Measurements from ENCODE around the gene COLEC12. TPM values are rescaled to one million over a fixed set of nuclear protein-coding genes. Genes with fewer than 3 reads are reported as not detected.

The COLEC12 gene
- total RNA-seq, 1 donor from 2014 or later: 11.6 TPM

DNA sequence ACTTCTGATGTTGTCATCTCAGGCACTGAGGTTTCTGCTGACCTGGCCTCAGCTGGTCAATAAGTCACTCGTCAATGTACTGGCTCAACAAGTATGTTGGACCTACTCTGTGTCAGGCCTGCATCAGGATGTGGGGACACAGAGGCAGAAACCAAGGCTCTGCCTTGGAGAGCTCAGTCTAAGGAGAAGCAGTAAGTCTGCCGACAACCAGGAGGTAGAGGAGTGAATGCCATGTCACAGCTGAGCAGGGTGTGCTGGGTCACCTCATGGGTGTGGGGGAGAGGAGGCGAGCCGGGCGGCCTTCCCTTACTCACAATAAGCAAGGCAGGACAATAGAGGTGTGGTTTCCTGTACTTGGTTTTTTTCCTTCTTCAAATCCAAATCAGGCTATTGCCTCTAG, 75.8 kb downstream of the COLEC12 start:
- H3K4me1 ChIP-seq (ENCODE audit: insufficient read depth, low read length): peaks cover 36% of the 10 kb centered on the region
- H3K4me2 ChIP-seq (ENCODE audit: low read length): peak overlapping the region; percentile 21
- no peak overlapping the region for H3K9ac ChIP-seq (ENCODE audit: low read length)
- H3K9me3 Mint-ChIP-seq (ENCODE audit: unreplicated experiment): no peaks in the 10 kb centered on the region
- H3K27ac Mint-ChIP-seq (ENCODE audit: unreplicated experiment): no peak overlapping the region
- peaks cover 48% of the 10 kb centered on the region for H3K4me1 Mint-ChIP-seq (ENCODE audit: low read depth, unreplicated experiment)
- H3K79me2 ChIP-seq (ENCODE audit: insufficient read depth, low read length): no peaks in the 10 kb centered on the region
- H3K36me3 ChIP-seq (ENCODE audit: insufficient read depth, low read length): no peaks in the 10 kb centered on the region
- H3K27me3 Mint-ChIP-seq (ENCODE audit: low read depth, unreplicated experiment): no peaks in the 10 kb centered on the region
- no peak overlapping the region for H3K4me3 ChIP-seq (ENCODE audit: insufficient read depth, low read depth, low read length)
- TF ChIP-seq, protein P1, sequence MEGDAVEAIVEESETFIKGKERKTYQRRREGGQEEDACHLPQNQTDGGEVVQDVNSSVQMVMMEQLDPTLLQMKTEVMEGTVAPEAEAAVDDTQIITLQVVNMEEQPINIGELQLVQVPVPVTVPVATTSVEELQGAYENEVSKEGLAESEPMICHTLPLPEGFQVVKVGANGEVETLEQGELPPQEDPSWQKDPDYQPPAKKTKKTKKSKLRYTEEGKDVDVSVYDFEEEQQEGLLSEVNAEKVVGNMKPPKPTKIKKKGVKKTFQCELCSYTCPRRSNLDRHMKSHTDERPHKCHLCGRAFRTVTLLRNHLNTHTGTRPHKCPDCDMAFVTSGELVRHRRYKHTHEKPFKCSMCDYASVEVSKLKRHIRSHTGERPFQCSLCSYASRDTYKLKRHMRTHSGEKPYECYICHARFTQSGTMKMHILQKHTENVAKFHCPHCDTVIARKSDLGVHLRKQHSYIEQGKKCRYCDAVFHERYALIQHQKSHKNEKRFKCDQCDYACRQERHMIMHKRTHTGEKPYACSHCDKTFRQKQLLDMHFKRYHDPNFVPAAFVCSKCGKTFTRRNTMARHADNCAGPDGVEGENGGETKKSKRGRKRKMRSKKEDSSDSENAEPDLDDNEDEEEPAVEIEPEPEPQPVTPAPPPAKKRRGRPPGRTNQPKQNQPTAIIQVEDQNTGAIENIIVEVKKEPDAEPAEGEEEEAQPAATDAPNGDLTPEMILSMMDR (IDR thresholded peaks at IDR 0.05; ENCODE audit: insufficient read depth, low read depth, low read length): no peak
- TF ChIP-seq EZH2 (IDR thresholded peaks at IDR 0.05; ENCODE audit: insufficient read depth, low read length): no peak
- FAIRE-seq (no peak), DNase-seq (ENCODE audit: low read depth) (no peak)
- no peaks in the 10 kb centered on the region for H4K20me1 ChIP-seq (ENCODE audit: insufficient read depth, low read length)
- H3K27me3 ChIP-seq (ENCODE audit: insufficient read depth, low read length): no peaks in the 10 kb centered on the region
- peak overlapping the region; percentile 16 for H3K27ac ChIP-seq (ENCODE audit: low read depth, low read length)
- H3K4me3 Mint-ChIP-seq (ENCODE audit: unreplicated experiment): no peak overlapping the region
- no peaks in the 10 kb centered on the region for H3K36me3 Mint-ChIP-seq (ENCODE audit: low read depth, unreplicated experiment)
- H2AFZ ChIP-seq (ENCODE audit: low read depth, low read length): no peak overlapping the region
- no peaks in the 10 kb centered on the region for H3K9me3 ChIP-seq (ENCODE audit: insufficient read depth, low read depth, low read length)

DNA sequence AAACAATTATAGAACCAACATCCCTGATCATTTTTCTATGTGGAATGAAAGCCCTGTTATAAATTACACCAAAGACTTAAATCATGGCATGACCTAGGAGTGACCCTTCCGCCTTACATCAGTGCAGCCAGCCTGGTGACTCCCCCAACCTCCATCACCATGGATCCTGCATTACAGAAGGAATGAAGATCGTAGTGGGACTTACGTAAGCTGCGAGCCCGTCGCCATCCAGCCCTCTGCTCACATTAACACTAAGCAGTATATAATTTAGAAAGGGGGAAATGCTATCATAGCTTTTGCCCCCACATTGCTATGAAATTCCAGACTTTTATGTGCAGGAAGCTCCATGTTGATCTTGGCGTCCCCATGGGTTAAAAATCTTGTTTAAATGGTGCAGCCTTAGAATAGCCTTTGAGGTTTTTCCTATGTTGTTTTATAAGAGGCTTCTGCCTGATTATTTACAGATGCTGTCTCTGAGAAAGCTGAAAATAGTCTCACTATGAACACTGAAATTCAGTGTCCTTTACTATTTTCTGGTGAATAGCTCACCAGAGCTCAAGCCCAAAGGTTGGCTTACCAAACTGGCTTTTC, 76.3 kb downstream of the COLEC12 start:
- Mint-ChIP-seq H3K9me3 (ENCODE audit: unreplicated experiment) (no peaks in the 10 kb centered on the region), H3K4me1 (ENCODE audit: low read depth, unreplicated experiment) (peaks cover 51% of the 10 kb centered on the region), H3K4me3 (ENCODE audit: unreplicated experiment) (no peak overlapping the region), H3K36me3 (ENCODE audit: low read depth, unreplicated experiment) (no peaks in the 10 kb centered on the region), H3K27ac (ENCODE audit: unreplicated experiment) (no peak overlapping the region), H3K27me3 (ENCODE audit: low read depth, unreplicated experiment) (no peaks in the 10 kb centered on the region)
- Histone ChIP-seq H2AFZ (ENCODE audit: low read depth, low read length) (no peak overlapping the region), H3K27me3 (ENCODE audit: insufficient read depth, low read length) (no peaks in the 10 kb centered on the region), H3K79me2 (ENCODE audit: insufficient read depth, low read length) (no peaks in the 10 kb centered on the region), H3K9ac (ENCODE audit: low read length) (no peak overlapping the region), H3K36me3 (ENCODE audit: insufficient read depth, low read length) (no peaks in the 10 kb centered on the region), H3K9me3 (ENCODE audit: insufficient read depth, low read depth, low read length) (no peaks in the 10 kb centered on the region), H4K20me1 (ENCODE audit: insufficient read depth, low read length) (no peaks in the 10 kb centered on the region), H3K4me1 (ENCODE audit: insufficient read depth, low read length) (peaks cover 36% of the 10 kb centered on the region), H3K4me2 (ENCODE audit: low read length) (peak overlapping the region; percentile 21), H3K4me3 (ENCODE audit: insufficient read depth, low read depth, low read length) (no peak overlapping the region), H3K27ac (ENCODE audit: low read depth, low read length) (peak overlapping the region; percentile 16)
- no peak for TF ChIP-seq EZH2 (IDR thresholded peaks at IDR 0.05; ENCODE audit: insufficient read depth, low read length)
- TF ChIP-seq, protein P1 (IDR thresholded peaks at IDR 0.05; ENCODE audit: insufficient read depth, low read depth, low read length): no peak
- no peak for DNase-seq (ENCODE audit: low read depth)
- no peak for FAIRE-seq

DNA sequence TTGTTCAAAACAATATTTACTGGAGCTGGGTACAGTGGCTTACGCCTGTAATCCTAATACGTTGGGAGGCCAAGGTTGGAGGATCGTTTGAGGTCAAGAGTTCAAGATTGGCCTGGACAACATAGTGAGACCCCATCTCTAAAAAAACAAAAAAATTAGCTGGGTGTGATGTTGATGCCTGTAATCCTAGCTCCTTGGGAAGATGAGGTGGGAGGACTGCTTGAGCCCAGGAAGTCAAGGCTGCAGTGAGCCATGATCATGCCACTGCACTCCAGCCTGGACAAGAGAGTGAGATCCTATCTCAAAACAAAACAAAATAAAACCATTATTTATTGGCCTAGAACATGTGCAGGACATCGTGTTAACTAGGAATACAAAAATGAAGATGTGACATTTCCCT, 77.5 kb downstream of the COLEC12 start:
- Histone ChIP-seq H3K4me3 (ENCODE audit: insufficient read depth, low read depth, low read length) (no peak overlapping the region), H3K27me3 (ENCODE audit: insufficient read depth, low read length) (no peaks in the 10 kb centered on the region), H3K27ac (ENCODE audit: low read depth, low read length) (no peak overlapping the region), H2AFZ (ENCODE audit: low read depth, low read length) (no peak overlapping the region), H4K20me1 (ENCODE audit: insufficient read depth, low read length) (no peaks in the 10 kb centered on the region), H3K36me3 (ENCODE audit: insufficient read depth, low read length) (no peaks in the 10 kb centered on the region), H3K9ac (ENCODE audit: low read length) (no peak overlapping the region), H3K79me2 (ENCODE audit: insufficient read depth, low read length) (no peaks in the 10 kb centered on the region), H3K4me2 (ENCODE audit: low read length) (no peak overlapping the region), H3K9me3 (ENCODE audit: insufficient read depth, low read depth, low read length) (no peaks in the 10 kb centered on the region), H3K4me1 (ENCODE audit: insufficient read depth, low read length) (peaks cover 36% of the 10 kb centered on the region)
- FAIRE-seq: no peak
- TF ChIP-seq EZH2 (IDR thresholded peaks at IDR 0.05; ENCODE audit: insufficient read depth, low read length): no peak
- TF ChIP-seq, protein P1 (IDR thresholded peaks at IDR 0.05; ENCODE audit: insufficient read depth, low read depth, low read length): no peak
- no peaks in the 10 kb centered on the region for H3K9me3 Mint-ChIP-seq (ENCODE audit: unreplicated experiment)
- no peaks in the 10 kb centered on the region for H3K36me3 Mint-ChIP-seq (ENCODE audit: low read depth, unreplicated experiment)
- no peaks in the 10 kb centered on the region for H3K27me3 Mint-ChIP-seq (ENCODE audit: low read depth, unreplicated experiment)
- H3K4me1 Mint-ChIP-seq (ENCODE audit: low read depth, unreplicated experiment): peaks cover 51% of the 10 kb centered on the region
- no peak for DNase-seq (ENCODE audit: low read depth)
- H3K4me3 Mint-ChIP-seq (ENCODE audit: unreplicated experiment): no peak overlapping the region
- H3K27ac Mint-ChIP-seq (ENCODE audit: unreplicated experiment): no peak overlapping the region
